A549 treated with AZD9567 at 1 μM for 4 hours (cell line): ENCODE measurements around the gene DGKH. TPM values are rescaled to one million over a fixed set of nuclear protein-coding genes. Genes with fewer than 3 reads are reported as not detected.

Experiments used
- total RNA-seq: library from RNA; stranded (reverse); fragments of 200-300 nt; extraction: Qiagen RNA extraction; gene quantifications from 5 replicates; pipeline ENCODE4 v1.2.3, GENCODE V29; 2022; ENCODE audit not compliant: insufficient read depth

Gene DGKH
- 4.9 to 7.4 TPM (median 6.4 TPM) in 5 replicates for total RNA-seq

GRCh38 chr13:42048342-42048683, at the start of gene DGKH:
Gene DGKH, plus strand, starts transcription at chr13:42048648. Its CDS starts 126 bp downstream, at chr13:42048774.

GRCh38 chr13:42272115-42272803, 223.8 kb downstream of the DGKH start, which contains the start of gene AKAP11:
Gene AKAP11, plus strand, starts transcription at chr13:42272152. Its CDS starts 14,197 bp downstream, at chr13:42286349.

Other genes starting within 250 kb of the DGKH start
- 5.8 to 9.5 TPM (median 7.2 TPM) in 5 replicates for gene VWA8, start 87.5 kb upstream of the DGKH start, total RNA-seq
- 4.6 to 7.8 TPM (median 7.1 TPM) in 5 replicates for gene AKAP11, start 223.5 kb downstream of the DGKH start, total RNA-seq